Activated T-helper 9 cell treated with anti-CD3 and anti-CD28 coated beads, Interleukin-2, amount 50 U/mL, for 16 hours (primary cell): ENCODE results near the gene GSG1L.

ENCODE experiments used
- DNase-seq: peaks from one replicate; pipeline ENCODE4 v3.0.0-alpha.2; 2020; ENCODE audit warnings: low read depth

Gene GSG1L

DNA sequence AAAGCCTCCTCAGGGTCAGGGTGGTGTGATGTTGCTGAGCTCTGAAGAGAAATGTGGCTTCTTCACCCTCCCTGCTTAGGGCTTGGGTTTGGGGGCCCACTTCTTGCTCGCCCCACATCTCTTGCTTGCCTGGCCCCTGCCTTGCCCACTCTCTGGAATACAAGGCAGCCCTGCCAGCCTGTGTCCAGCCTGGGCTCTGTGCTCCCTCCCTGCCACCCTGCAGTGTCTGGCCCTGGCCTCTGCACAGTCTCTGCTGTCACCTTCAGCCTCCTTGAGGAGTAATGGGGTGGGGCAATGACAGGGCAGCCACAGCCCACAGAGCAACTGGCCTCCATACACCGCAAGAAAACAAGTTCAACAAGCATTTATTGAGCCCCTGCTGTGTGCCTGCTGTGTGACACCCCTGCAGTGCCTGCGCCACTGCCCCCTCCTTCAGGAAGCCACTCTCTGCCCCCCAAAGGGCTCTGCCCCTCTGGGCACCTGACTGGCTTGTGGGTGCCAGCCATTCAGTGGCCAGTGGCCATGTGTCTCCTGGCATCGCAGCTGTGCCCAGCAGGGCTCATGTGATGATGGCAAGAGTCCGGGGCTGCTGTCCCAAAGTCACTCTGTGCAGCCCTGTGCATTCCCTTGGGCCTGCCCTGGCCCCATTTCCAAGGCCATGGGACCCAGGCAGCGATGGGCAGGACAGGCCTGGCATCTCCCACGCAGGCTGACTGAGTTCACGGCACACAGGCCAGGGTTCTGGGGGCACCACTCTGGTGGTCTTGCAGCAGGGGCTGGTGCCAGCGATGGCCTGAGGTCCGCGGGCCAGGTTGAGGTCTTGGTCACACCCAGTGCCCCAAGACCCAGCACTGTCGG lies 272.7 kb downstream of the GSG1L start:
- DNase-seq, result no peak

DNA sequence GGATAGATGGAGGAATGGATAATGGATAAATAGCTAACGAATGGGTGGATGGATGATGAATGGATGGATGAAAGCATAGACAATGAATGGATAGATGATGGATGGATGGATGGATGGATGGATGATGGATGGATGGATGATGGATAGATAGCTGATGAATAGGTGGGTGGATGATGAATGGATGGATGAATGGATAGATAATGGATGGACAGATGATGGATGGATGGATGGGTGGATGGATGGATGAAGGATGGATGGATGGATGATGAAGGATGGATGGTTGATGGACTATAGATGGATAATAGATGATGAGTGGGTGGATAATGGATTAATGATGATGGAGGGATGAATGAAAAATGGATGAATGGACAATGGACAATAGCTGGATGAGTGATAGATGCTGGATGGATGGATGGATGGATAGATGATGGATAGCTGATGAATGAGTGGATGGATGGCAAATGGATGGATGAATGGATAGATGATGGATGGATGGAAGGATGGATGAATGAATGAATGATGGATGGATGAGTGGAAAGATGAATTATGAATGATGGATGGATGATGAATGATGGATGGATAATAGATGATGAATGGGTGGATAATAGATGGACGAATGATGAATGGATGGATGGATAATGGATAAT lies 273.8 kb downstream of the GSG1L start:
- no peak for DNase-seq

- DNase-seq, result no peak
These were observed 274.4 kb downstream of the GSG1L start for GRCh38 chr16:27789150-27789549.

DNA sequence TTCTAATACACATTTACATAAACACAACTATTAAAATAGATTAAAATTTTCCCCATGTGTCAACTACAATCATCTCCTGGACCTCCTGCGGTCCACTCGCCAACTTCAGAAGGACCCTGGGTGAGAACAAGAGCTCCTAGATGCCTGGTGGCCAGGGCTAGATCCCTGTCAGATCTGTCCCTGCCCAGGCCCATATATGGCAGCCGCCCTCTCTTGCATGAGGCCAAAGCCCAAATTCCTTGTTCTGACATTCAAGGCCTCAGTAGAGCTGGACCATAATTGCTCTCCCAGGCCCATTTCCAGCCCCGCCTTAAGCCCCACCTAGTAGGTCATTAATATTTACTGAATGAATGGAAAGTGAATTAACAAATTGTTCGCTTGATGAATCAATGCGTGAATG lies 275.8 kb downstream of the GSG1L start:
- no peak for DNase-seq

- no peak for DNase-seq
These were observed 276.4 kb downstream of the GSG1L start for GRCh38 chr16:27786923-27787625.

DNA sequence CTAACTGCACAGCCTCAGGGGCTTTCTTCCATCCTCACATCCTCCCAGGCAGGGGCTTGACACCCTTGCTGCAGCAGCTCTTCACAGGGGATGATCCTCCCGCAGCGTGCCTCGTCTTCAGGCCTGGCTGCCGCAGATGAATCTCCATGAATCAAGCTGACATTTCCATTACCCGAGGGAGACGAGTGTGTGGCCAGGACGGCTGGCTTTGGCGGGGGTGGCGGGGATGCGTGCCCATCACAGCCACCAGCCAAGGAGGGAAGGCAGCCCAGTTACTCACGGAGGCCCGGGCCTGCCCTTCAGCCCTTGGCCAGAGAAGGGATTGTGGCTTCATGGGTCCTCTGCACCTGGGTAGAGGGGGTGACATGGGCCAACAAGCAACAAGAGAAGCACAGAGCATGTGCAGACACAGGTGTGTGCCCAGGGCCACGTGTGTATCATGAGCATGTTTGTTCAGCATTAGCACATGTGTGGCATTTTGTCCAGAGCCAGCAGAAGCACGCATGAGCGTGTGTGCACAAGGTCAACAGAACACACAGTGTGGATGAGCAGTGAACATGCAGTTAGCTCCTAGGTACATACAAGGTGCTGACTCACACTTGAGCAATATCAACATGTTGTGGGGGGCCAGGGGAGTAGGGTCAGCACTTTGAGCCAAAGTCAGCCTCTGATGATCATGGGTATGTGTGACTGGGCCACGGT lies 277.1 kb downstream of the GSG1L start:
- DNase-seq, result no peak

GRCh38 chr16:27785307-27785678 lies 278.2 kb downstream of the GSG1L start:
- no peak for DNase-seq

- no peak for DNase-seq
These were observed 278.9 kb downstream of the GSG1L start for GRCh38 chr16:27784351-27785306.

DNA sequence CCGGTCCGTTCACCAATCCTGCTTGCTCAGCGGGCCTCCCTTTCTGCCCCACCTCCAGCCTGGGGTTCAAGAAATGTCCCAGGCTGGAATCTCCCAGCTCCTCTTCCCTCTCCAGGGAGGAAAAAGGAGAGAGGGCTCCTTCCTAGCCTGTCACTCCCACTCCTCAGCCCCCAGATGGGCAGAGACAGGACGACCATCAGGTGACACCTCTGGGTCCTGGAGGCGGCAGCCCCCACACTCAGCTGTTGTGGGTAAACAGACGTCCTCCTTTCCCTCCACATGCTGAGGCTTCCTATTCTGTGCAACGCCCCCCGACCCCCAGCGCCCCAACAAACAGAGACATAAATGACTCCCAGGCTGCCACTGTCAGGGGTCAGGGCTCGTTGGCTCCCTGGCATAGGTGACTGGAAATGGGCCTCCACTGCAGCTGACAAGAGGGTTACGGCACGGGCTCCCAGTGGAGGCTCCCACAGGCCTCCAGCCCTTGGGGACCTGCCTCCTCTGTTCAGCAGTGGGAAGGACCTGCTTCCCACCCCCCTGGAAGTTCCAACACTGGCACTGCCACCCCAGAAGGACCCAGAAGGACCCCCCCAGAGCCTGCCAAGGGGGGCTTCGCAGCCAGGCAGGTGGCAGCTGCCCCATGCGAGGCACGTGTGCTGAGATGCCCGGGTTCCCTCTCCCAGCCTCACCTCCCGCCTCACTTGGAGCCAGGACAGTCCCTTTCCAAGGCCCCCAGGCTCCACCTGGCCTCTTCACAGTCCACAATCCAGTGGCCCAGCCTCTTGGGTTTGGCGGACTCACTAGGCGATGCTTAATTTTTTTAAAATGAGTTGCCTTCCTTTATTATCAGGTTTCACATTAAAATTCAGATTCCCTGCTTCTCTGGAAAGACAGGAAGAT lies 281.3 kb downstream of the GSG1L start:
- no peak for DNase-seq

DNA sequence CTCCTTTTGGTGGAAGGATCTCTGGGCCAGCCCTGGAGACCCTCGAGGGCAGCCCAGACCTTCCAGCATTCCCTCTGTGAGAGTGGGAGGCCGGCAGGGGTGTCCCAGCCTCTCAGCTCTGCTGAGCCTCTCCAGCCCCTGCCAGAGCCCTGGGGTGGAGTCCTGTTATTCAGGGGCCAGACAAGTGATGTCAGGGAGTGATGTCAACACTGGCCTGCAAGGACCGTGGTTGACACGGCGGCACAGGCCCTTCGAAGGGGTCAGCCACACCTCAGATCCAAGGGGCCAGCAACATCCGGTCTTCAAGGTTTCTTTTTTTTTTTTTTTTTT lies 282.4 kb downstream of the GSG1L start:
- no peak for DNase-seq

DNA sequence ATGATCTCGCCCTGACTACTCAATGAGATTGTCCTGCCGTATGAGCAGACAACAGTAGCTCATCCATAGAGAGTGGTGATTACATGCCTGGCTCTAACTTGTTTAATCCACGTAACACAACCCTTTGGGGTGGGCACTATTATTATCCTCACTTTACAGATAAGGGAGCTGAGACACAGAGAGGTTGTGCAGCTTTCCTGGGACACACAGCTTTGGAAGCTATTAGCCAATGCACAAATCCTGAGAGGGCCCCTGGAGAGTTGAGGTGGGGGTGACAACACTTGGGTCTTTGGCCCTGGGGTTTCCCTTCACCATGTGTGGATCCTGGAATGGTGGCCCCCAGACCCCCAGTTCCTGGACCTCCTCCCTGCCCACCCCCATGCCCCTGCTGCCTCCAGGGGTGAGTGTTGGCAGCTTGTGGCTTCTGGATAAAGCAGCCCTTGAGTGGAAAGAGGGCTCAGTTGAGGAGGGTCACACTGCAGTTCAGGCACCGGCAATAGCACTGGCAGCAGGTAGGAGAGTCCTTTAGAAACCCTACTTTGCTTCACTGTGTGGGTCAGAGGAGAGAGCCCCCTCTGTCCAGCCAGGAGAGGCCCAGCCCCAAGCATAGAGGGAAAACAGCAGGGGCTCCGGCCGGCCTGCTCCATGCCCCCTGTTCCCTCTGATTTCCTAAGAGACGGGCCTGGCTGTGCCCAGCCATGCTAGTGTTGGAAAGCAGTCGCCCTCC lies 282.9 kb downstream of the GSG1L start:
- DNase-seq, result no peak

- DNase-seq, result no peak
These were observed 283.8 kb downstream of the GSG1L start for GRCh38 chr16:27779641-27780164.

DNA sequence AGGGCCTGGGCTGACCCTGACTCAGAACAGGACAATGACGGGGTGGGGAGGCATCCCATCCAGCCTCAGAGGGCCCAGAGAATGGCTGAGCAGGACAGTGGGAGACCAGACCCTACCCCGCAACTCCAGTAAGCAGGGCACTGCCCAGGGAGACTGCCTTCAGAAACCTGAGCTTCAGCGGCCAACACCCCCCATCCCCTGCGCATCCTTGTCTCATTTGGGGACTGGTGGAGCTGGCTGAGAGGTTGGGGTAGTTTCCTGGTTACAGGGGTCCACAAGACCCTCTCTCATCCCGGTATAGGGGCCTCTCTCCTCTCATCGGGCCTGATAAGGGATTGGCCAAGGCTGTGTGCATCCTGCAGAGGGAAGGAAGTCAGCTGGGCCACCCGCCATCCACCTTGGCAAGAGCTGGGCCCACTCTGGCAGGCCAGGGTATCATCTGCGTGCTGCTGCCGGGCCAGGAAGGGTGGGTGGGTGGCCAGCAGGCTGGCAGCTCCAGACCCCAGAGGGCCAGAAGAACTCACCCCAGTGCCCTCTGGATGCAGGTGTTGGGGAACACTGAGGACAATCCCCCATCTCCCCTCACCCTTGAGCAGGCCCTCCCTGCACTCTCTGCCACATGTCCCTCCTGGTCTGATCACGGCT lies 284.5 kb downstream of the GSG1L start:
- DNase-seq, result no peak

GRCh38 chr16:27778171-27778925 lies 285.2 kb downstream of the GSG1L start:
- no peak for DNase-seq

DNA sequence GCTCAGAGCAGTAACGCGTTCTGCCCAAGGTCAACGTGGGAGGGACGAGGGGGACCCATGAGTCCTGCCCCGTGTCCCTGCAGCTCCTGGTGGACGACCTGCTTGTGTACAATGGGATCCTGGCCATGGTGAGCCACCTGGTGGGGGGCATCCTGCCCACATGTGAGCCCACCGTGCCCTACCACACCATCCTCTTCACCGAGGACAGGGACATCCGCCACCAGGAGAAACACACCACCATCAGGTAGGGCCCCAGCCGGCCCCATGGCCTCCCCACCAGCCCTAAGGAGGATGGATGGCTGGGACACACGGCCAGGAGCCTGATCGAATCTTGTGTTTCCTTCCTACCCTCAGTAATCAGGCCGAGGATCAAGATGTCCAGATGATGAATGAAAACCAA lies 286.0 kb downstream of the GSG1L start:
- DNase-seq, result no peak

DNA sequence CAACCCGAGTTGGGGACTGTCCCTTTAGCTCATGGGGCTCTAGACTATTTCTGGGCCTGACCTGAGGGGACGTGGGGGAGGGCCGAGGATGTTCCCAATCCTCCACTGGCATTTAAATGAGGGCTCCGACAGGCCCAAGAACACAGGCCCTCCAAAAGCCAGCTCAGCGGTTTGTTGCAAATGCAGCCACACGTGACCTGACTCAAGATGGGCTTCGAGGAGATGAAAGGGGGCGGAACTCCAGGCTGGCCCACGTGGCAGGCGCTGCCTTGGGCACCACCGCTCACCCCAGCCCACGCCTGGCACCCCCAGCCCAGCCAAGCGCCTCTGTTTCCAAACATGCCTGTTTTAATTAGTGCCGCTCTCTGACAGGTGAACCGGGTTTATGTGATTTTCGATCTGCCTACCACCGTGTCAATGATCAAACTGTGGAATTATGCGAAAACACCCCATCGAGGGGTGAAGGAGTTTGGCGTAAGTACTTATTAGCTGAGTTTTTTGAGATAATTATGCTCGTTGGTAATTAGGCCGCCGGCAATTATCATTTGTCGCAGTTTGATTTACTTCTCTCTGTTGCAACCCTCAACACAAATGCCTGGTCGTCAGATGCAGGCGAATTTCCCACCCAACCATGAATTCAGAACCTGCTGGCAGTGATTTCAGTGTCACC lies 286.8 kb downstream of the GSG1L start:
- no peak for DNase-seq

DNA sequence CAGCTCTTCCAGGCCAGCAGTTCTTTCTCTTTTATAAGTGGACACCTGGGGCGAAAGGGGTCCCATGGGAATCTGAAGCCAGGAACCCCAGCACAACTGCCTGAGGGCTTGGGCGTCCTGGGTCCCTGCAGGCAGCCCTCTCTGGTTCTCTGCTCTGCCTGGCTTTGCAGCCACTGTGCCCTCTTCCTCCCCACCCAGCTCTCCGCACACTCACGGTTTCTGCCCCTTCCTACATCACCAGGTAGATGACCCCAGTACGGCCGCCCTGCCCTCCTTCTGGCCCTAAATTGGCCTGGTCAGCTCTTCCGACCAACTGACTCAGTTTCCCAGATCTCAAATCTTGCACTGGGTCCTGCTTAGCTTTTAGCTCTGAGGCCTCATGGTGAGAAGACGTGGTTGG lies 288.3 kb downstream of the GSG1L start:
- no peak for DNase-seq

GRCh38 chr16:27774779-27775178 lies 288.7 kb downstream of the GSG1L start:
- no peak for DNase-seq
